ENCODE measurements around the gene RIPK4.
"Not testable (repeated sequence)": the region's sequence is repeated elsewhere in the genome, so short reads cannot be mapped to it uniquely, and the experiment has no call there.

Gene RIPK4

DNA sequence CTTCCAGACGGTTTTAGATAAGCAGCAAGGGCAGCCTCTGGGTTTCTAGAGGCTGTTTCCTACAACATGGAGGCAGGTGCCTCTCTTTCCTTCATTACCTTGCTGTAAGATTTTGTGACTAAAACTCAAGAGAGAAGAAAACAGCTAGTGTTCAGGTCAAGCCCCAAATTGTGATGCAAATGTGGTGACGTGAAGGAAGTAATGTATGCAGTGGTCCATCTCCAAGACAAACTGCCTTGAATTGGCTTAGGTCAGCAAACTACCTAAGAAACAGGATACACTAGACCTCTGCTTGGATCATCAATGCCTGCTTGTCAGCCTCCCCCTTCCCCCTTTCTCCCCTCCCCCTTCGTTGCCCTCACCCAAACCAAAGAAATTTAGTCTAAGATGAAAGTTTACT, 28.9 kb upstream of the RIPK4 start:
- DNase-seq (ENCODE audit: low read depth in 2 of 2): no peak

DNA sequence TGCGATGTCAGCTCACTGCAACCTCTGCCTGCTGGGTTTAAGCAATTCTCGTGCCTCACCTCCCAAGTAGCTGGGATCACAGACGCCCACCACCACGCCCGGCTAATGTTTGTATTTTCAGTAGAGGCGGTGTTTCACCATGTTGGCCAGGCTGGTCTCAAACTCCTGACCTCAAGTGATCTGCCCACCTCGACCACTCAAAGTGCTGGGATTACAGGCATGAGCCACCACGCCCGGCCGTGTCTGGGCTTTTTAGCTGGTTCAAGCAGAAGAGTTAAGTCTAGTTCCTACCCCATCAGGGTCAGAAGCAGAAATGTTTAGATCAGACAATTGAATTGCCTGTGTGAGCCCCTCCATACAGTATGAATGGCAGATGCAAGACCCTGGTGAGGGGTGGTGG, 27.7 kb upstream of the RIPK4 start:
- no peak for DNase-seq (ENCODE audit: low read depth in 2 of 2)

DNA sequence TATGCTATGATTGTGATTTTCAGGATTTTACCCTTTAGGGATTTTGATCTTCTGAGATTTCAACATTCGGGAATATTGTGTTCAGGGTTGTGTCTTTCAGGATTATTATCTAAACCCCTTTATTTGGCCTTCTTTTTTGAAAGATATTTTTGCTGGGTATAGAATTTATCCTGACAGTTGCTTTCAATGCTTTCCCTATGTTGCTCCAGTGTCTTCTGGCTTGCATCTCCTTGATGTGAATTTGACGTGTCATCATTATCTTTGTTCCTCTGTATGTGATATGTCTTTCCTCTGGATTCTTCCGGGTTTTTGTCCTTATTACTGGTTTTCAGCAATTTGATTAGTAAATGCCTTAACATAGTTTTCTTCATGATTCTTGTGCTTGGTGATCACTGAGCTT, 25.9 kb upstream of the RIPK4 start:
- DNase-seq (ENCODE audit: low read depth in 2 of 2): no peak

DNA sequence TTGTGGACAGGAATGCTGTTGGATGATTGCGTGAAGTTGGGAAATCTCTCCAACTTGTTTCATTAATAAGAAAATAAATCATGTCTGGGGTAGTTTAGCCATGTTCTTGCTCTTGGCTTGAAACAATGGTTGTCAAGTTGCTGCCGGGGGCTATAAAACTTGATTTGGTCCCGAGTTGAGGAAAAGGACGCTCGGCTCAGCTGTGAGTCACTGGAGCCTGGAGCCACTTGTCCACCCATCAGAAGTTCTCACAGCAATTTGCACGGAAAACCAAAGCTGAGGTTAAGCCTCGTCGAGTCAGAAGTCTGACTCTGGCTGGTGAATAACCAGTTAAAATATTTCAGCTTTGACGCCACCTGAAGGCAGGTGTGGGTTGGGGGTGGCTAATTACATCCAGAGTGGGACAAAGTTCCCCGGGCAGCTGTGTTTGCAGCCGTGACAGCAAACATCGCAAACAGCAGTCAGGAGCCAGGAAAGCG, 19.7 kb upstream of the RIPK4 start:
- DNase-seq (ENCODE audit: low read depth in 2 of 2): no peak

DNA sequence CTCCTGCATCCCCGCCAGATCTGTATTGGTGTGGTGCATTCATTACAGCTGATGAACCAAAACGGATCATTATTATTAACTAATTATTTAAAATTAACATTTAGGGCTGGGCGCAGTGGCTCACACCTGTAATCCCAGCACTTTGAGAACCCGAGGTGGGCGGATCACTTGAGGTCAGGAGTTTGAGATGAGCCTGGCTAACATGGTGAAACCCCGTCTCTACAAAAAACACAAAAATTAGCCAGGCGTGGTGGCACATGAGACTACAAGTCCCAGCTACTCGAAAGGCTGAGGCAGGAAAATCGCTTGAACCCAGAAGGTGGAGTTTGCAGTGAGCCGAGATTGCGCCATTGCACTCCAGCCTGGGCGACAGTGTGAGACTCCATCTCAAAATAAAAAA, 18.4 kb upstream of the RIPK4 start:
- not testable (repeated sequence) for DNase-seq (ENCODE audit: low read depth in 2 of 2)

DNA sequence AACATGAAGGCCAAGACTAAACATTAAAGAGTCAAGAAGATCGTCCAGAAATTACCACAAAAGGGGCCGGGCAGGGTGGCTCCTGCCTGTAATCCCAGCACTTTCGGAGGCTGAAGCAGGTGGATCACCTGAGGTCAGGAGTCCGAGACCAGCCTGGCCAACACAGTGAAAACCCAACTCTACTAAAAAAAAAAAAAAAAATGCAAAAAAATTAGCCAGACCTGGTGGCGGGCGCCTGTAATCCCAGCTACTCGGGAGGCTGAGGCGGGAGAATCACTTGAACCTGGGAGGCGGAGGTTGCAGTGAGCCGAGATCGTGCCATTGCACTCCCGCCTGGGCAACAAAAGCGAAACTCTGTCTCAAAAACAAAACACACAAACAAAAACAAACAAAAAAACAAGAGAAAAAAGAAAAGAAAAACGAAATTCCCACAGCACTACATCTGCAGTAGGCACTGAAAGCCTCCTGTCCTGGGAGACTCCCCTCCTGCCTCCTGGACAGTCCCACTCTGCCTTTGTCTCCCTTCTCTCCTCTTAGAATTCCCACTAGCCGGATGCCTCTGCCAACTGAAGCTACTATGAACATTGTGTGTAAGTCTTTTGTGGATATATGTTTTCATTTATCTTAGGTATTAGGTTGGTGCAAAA, 17.7 kb upstream of the RIPK4 start:
- DNase-seq (ENCODE audit: low read depth in 2 of 2): no peak

DNA sequence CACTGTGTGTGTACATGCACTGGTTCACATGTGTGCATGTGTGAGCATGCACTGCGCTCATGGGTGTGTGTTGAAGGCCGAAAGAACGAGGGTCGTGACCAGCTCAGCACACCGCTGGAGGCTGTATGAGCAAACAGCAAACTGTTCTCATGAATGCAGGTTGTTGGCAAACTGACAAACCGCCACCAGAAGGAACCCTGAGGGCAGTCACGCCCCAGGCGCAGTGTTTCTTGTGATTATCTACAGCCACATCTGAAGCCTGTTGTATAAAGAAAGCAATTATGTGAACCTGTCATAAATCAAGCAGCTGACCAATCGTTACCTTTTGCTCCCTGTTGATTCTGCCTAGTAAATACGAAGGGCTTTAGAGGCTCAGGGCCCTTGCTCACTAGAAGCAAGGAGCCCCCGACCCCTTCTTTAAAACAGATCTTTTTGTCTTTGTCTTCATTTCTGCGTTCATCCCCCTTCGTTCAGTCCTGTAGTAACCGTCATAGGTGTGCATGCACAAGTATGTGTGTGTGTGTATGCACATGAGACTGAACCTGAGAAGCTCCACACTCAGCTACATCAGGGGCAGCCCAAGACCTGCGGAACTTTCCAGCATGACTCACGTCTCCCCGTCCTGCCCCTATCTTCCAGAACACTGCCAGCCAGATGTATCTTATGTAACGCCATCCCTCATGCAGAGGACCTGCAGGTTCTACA, 16.8 kb upstream of the RIPK4 start:
- no peak for DNase-seq (ENCODE audit: low read depth in 2 of 2)

DNA sequence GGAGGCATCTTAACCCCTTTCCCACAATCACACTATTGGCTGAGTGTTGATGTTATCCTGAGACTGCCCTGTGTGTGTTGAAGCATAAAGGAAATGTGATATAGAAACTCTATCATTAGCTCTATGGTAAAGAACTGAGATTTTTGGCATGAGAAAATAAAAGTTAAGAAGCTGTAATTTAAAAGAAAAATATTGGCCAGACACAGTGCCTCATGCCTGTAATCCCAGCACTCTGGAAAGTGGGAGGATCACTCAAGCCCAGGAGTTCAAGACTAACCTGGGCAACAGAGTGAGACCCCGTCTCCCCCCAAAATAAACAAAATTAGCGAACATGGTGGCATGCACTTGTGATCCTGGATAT, 14.2 kb upstream of the RIPK4 start:
- no peak for DNase-seq (ENCODE audit: low read depth in 2 of 2)

DNA sequence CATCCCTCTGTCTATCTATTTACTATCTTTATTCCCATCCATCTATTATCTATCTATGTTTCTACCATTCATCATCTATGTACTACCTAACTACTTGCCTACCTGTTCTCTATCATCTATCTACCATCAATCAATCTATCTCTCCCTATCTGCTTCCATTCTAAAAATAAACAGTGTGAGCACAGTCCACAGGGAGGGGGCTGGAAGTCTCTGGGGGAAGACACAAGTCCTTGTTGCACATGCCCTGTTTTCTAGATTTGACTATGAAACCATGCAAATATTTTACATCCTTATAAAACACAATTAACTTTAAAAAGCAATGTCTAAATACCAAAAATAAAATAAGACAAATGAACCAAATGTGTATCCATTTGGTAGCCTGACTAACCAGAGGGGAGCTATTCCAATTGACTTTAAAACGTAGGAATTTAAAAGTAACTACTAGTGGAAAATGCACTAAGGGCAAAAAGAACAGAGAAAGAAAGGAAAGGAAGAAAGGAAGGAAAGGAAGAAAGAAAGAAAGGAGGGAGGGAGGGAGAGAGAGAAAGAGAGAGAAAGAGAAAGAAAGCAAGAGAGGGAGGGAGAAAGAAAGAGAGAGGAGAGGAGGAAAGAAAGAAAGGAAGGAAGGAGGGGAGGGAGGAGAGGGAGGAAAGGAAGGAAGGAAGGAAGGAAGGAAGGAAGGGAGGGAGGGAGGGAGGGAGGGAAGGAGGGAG, 13.6 kb upstream of the RIPK4 start:
- DNase-seq (ENCODE audit: low read depth in 2 of 2): no peak

DNA sequence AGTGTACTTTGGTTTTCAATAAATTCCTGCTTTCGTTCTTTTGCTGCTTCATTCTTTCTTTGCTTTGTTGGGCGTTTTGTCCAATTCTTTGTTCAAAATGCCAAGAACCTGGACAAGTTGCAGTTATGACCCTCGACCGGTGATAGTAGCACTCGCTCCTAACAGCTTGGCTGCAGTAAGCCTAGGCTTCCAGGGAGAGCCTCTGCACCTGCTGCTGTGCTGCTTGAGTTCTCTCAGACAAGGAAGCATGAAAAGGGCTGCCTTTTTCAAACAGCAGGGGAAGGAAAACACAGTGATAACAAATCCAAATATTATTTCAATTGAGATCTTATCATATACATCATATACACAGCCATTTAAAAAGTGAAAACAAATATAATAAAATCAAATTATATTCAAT, 12.8 kb upstream of the RIPK4 start:
- no peak for DNase-seq (ENCODE audit: low read depth in 2 of 2)

DNA sequence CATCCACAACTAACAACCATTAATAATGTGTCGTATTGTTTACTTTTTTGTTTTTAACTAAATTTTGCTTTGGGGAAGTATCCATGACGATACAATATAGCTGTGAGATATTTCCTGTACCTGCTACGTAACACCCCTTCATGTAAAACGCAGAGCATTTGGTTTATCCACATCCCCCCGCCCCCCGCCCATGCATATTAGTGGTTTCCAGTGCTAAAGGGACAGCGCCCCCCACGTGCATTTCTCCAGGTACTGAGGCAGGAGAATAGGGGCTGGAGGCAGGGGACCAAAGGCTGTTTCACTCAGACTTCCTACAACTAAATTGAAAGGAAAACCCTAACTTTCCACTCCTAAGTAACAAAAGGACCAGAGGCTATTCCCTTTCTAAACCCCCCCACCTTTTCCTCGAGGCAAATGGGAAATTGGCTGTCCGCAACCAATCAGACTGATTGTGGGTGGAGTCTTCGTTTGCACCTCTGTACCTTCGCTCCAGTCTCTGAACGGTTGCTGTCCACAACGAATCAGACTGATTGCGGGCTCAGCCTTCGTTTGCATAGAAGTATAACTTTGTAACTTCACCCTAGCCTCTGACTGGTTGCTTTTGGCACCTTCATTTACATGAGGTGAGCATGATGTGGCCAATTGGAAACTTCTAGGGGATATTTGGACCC, 12.2 kb upstream of the RIPK4 start:
- DNase-seq (ENCODE audit: low read depth in 2 of 2): no peak

DNA sequence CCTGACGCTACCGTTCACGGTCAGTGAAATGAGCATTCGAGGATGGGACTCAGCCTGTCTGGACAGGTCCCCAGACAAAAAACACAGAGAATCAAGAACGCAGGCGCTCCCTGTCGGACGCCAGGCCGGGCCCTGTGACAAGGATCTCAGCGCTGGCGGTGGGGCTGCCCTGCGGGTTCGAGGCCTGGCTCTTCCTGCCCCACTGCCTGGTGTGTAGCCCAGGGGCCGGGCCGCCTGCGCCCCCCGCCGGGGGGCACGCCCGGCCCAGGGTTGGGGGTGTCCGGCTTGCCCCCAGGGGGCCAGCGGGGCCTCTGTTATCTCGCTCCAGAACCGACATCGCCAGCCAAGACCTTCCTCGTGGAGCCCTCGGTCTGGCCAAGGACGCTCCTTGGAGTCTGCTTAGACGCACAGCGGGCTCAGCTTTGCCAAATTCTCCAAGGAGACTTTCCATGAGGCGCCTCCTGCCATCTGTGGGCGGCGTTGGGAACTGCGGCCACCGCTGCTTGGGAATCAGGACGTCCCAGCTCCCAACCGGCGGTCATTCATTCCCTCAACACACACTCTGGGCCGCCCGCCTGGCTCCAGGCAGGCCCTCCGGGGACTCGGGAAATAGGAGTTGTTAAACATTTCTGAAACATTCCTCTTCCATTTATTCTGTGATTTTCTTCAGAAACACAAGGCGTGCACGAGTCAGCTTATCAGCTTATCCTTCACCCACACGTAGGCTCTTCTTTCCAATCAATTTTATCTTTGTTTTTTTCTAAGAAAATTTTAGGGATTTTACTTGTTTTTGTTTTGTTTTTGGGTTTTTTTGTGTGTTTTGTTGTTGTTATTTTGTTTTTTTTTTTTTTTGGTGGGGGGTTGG, 11.3 kb upstream of the RIPK4 start:
- peak in 1 of 2 donors; percentile 15 for DNase-seq (ENCODE audit: low read depth in 2 of 2)

DNA sequence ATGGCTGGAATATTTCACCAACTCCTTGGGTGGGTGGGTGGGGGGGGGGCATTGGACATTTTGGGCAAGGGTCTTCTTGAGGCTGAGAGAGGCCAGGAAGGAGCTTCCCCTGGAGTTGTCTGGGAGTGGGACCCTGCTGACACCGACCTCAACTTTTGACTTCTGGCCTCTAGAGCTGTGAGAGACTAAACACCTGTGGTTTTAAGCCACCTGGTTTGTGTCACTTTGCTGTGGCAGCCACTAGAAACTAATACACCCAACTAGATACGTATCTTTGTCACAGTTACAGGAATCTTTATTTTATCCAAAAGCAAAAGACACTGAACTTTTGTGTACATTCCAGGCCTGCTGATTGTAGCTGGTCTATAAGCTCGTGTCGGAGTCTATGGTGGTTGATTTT, 9.9 kb upstream of the RIPK4 start:
- no peak for DNase-seq (ENCODE audit: low read depth in 2 of 2)

DNA sequence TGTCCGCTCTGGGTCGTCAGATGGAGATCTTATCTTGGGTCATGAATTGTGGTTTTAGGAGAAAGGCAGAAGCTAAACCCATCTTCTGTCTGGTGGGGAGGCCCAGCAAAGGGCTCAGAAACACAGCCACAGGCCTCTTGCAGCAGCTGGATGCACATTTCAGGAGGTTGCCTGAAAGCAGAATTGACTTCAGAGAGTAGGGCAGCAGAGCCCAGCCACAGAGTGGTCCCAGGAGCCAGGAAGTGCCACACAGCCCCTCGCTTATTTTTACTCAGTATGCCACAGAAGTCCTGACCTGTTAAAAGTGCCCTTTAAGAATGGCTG, 8.3 kb upstream of the RIPK4 start:
- DNase-seq (ENCODE audit: low read depth in 2 of 2): no peak

DNA sequence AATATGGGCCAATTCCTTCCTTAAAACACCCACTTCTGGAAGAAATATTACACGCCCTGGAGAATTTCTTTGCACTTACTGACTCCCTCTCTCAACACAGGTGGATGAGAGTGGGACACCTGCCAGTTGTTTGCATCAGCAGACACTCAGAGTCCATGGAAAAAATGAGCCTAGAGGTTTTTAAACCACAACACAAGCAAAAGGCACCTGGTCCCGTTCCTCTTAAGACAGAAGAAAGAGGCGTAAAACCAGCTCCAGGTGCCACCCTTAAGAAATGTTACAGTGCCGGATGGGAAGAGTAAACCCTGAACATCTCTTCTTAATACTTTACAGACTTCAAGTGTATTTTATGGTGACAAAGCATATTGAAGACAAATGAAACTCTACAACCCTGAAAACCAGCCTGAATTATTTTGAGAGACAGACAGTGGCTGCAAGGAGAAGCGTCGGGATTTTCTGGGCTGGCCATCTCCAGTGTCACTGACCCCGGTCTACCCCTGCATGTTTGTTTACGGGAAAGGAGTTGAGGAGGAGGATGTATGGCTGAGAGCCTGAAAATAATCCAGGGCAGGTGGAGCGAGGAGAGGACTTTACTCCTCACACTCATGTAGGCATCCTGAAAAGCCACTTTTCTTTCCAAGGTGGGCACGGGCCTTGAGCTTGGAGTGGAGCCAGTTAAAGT, 7.8 kb upstream of the RIPK4 start:
- no peak for DNase-seq (ENCODE audit: low read depth in 2 of 2)

DNA sequence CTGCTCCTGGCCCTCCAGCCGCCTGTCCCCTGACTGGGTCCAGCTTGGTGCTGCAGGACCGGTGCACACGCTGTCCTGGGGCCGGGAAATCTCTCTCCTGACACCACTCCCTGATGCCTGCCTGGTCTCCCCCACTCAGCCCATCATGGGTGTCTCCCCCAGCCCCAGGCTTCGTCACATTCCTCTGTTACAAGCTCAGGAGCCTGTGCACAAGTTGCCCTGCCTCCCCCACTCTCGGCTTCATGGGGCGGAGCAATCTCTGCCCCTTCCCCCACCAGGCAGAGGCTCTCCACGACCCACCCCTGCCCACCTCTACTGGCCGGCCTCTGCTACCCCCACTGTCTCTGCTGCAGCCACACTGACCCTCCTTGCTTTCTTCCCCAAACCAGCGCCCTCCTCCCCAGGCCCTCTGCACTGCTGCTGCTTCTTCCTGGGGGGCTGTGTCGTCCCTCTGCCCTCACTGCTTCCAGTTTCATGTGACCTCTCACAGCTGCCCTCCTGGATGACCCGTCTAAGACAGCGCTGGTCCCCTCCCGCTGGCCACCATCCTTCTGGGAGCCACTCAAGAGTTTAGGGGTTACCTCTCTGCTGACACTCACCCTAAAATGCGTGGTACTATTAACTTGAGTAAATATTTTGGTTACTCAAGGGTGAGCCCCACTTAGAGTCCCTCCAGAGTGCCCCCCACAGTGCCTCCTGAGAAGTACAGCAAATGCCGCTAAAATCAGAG, 5.7 kb upstream of the RIPK4 start:
- no peak for DNase-seq (ENCODE audit: low read depth in 2 of 2)

DNA sequence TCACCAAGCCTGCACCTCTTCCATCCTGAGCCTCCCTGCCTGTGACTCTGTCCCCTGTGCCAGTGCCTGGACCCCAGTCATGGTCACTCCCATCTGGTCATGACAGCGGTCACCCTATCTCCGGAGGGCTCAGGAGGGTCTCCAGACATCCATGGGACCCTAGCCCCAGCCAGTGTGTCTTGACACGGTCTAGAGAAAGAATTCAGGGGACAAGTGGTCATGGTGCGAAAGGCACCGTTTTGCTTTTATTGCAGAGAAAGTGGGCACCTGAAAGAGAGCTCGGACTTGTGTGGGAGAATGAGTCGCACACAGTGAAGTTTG, 4.7 kb upstream of the RIPK4 start:
- DNase-seq (ENCODE audit: low read depth in 2 of 2): no peak

DNA sequence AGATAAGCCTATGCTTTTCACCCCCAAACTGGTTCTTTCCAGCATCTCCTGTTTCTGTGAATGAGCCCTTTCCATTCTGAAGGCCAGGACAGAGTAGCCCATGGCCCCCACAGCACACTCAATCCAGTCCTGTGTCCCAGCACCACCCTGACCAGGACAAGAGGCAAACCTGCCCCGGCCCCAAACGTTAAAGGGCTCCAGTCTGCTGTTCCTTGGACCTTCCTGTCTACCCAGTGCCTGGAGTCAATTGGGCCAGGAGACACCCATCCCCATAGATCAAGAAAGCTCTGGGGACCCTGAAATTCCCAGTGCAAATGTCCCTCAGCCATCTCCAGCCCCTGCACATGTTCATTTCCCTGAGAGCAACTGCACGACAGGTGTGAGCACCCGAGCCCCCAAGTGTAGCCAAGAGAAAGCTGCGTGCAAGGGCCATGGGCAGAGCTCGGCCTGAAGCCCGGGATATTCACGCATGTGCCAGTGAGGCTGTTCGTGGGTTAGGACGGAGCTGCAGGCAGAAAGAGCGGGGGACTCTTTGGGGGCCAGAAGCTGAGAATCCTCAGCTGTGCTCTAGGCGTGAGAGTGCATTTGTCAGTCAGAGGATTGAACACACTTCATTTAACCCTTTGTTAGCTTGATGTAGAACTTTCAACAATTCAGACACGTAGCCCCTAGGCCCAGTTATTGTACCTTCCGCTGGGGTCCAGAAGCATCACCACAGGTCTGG, 4.2 kb upstream of the RIPK4 start:
- DNase-seq (ENCODE audit: low read depth in 2 of 2): no peak

DNA sequence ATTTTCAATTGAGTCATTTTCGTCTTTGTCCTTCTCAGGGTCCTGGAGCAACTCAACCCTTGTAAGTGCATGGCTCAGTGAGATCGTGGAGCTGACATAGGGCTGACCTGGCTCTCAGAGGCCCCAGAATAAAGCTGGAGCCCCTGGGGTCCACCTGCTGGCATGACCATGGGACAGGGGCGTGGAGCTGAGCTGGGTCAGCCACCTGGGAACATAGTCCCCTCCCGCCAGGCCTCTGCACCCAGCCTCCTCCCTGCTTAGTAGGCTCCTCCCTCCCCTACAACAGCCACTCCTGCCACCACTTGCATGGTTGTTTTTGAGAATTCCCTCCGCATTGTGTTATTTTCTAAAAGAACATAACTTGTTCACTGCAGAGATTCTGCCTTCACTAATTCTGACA, 3.1 kb upstream of the RIPK4 start:
- DNase-seq (ENCODE audit: low read depth in 2 of 2): no peak

DNA sequence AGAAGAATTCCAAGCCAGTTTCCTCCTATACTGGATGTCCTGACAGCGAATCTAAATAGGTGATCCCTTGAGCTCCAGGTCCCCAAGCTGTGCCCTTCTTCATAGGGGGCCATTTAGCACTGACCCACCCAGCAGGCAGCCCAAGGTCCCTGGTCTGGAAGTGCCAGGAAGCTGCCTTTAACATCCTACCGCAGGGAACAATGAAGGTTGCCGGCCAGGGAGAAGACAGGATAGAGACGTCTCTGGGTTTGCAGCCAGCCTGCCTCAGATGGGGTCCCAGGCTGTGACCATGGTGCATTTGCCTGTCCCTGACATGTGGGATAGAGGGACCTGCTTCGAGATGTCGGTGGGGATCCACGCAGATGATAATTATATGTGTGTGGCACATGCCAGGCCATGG, 2.7 kb upstream of the RIPK4 start:
- DNase-seq (ENCODE audit: low read depth in 2 of 2): no peak

Measured in stimulated activated CD4-positive, alpha-beta T cell treated with anti-CD3 and anti-CD28 coated beads, Interleukin-4, amount 100 ng/mL, for 48 hours (primary cell).